GM21723 (cell line): ENCODE data around the gene PTGES3L.
"Not testable (repeated sequence)": the region's sequence is repeated elsewhere in the genome, so short reads cannot be mapped to it uniquely, and the experiment has no call there.

Source experiments
- ATAC-seq: cut with Tn5 transposase; IDR thresholded peaks from one replicate; pipeline ENCODE4 v1.9.1; 2021; ENCODE audit warnings: mild to moderate bottlenecking, moderate library complexity; ENCODE audit not compliant: unreplicated experiment

Gene PTGES3L

DNA sequence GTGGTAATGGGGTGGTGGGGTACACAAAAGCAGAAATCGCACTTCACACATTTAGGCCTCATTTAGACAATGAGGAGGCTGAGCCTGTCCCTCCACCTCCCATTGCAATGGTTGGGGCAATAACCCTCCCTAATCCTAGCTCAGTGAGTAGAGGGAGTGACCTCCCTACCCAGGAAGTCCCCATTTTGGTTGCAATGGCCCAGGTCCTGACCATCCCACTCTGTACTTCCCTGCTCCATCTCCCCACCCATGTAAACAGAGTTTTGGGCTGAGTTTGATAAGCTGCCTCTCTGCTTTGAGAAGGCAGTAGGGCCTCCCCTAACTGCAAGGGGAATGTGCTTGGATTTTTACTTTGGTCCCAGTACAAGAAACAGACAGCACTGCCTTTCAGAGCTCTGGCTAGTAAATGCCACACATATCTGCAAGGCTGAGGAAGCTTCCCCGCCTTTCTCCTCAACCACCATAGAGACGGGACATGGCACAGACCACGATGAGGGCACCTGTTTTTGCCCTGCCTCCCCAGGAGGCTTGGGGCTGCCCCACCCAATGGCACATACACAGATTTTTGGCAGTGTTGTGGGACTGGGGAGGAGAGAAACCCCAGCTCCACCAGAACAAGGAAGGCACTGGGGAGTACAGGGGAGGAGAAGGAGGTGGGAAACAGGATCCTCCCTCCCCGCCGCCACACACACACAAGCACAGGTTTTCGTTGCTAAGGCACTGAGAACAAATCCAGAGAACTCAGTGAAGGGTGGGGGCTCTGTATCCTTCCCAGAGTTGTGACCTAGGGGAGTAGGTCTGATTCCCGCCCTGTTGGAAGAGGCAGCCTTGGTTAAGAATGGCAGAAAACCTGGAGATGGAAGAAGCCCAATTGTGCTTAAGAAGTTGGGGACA, 35.0 kb upstream of the PTGES3L start:
- no peak for ATAC-seq

DNA sequence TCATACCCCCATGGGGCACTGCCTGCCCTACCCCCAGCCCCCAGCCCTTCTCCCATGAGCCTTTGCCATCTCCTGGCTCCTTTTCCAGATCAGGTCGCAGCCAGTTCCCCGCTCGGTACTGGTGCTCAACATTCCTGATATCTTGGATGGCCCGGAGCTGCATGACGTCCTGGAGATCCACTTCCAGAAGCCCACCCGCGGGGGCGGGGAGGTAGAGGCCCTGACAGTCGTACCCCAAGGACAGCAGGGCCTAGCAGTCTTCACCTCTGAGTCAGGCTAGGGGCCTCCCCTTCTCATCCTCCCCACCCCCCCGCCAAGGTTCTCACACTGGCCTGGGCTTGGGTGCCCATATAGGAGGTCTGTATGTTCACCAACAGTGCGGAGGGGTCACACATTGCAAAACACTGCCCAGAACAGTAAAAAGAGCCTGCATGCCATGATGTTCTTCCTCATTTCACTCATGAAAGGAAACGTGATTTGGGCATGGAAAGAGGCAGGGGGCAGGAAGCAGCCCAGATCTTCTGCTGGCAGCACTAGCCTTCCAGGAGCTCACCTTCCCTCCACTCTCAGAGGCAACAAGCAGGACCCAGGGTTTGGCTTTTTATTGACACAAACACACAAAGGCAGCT, 34.3 kb upstream of the PTGES3L start:
- ATAC-seq = no peak

DNA sequence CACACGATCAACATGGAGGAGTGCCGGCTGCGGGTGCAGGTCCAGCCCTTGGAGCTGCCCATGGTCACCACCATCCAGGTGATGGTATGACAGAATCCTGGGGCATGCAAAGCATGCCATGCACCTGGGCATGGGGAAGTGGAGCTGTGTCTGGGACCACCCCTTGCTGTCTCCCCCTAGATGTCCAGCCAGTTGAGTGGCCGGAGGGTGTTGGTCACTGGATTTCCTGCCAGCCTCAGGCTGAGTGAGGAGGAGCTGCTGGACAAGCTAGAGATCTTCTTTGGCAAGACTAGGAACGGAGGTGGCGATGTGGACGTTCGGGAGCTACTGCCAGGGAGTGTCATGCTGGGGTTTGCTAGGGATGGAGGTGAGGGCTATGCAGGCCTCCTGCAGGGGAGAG, 33.4 kb upstream of the PTGES3L start:
- no peak for ATAC-seq

DNA sequence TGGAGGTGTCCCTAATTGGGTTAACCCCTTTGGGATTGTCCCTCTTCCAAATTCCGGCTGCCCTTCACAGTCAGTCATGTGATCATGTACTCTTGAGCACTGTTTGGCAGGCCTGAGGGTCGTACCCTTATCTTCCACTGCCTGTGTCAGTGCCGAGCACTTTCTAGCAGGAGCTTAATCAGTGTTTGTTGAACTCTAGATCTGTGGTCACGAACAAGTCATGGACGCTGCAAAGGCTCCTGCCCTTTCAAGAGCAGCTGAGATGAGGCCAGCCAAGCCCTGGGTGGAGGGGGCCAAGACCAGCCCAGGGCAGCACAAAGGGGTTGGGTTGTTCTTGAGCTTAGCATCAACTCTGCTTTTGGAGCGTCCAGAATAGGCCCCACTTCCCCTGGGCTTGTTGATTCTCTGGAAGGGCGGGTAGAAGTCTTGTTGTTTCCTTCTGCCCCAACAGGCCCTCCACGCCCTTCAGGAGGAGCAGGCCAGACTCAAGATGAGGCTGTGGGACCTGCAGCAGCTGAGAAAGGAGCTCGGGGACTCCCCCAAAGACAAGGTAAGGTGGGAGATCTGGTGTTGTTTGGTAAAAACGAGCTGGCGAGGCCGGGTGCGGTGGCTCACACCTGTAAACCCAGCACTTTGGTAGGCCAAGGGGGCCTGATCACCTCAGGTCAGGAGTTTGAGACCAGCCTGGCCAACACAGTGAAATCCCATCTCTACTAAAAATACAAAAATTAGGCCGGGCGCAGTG, 32.0 kb upstream of the PTGES3L start:
- ATAC-seq = no peak

DNA sequence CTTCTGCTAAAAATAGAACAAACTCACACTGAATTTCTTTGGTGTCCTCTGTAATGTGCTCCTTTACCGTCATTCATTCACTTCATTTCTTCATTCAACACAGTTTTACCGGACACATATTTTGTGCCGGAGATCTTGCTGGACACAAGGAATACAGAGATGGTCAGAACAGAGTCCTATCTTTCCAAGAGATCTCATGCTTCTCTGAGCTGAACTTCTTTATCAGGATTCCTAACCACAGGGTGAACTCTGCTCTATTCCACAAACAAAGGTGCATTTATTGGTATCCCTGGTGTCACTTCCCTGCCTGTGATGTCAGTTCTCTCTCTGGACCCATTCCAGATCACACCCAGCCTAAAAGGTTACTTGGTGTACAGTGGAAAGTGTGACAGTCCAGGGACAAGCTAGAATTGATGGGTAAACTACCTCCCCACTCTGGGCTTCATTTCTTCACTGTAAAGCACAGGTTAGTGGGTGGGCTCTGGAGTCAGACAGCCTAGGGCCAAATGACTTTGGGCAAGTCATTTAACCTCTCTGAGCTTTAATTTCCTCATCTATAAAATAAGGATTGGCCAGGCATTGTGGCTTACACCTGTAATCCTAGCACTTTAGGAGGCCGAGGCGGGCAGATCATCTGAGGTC, 30.9 kb upstream of the PTGES3L start:
- no peak for ATAC-seq

DNA sequence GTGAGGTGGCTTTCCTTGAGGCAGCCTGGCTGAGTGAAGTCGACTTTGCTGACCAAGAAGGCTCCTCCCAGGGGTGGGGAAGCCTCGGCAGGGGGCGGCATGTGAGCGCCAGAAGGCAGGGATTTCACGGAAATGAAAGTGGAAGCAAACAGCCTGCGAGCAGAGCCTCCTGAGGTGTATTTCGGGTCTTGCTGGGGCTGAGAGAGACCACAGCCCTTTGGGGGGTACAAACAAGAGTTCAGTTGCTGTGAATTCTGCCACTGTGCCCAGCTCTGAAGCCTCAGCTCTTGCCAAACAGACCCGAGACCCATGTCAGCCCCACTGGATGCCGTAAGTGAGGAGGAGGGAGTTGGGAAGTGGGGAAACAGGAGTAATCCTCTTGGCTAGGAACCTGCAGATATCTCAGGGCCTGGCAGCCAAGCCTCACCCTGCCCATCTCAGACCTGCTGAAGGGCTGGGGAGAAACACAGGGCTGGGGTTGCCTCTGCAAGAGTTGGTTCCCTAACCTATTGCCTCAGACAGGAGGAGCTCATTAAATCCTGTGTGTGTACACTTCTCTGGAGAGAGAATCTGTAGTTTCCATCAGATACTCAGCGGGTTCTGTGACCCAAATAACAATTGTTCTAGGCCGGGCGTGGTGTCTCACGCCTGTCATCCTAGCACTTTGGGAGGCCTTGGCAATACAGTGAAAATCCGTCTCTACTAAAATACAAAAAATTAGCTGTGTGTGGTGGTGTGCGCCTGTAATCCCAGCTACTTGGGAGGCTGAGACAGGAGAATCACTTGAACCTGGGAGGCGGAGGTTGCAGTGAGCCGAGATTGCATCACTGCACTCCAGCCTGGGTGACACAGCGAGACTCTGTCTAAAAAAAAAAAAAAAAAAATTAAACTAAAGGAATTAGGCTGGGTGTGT, 27.0 kb upstream of the PTGES3L start, which contains the start of gene IFI35:
IFI35 (plus strand) TSS at position 146 of the 913 bp plus-strand sequence; CDS start at position 310, 164 bp downstream.
- peak; percentile 90 for ATAC-seq

DNA sequence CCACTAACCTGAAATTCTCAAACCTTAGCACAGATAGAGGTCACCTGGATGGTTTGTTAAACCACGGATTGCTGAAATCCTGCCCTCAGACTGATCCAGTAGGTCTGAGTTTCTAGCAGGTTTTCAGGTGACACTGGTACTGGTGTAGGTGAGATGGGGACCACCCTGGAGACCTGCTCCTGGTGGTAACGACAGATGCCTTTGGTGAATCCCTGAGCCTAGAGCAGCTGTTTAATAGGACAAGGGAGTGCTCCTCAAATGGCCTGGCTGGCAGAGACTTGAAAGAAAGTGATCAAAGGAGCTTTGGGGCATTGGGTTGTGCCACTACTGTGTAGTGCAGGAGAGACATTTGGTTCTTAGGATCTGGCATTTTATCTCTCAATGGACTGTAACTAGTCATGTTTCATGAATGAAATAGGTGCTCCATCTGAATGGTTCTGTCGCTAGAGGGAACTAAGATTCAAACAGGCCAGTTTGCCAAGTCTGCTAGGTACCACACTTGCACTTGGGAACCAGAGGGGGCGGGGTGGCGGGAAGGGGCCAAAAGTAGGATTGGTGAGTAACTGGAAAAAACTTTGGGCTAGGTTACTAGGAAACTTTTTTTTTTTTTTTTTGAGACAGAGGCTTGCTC, 23.8 kb upstream of the PTGES3L start:
- ATAC-seq = no peak

DNA sequence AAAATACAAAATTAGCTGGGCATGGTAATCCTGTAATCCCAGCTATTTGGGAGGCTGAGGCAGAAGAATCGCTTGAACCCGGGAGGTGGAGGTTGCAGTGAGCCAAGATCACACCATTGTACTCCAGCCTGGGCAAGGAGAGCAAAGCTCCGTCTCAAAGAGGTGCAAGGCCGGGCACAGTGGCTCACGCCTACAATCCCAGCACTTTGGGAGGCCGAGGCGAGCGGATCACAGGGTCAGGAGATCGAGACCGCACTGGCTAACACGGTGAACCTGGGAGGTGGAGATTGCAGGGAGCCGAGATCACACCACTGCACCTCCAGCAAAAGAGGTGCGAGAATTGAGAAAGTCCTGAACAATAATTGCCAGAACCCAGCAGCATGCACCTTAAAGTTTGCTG, 21.0 kb upstream of the PTGES3L start:
- ATAC-seq = not testable (repeated sequence)

DNA sequence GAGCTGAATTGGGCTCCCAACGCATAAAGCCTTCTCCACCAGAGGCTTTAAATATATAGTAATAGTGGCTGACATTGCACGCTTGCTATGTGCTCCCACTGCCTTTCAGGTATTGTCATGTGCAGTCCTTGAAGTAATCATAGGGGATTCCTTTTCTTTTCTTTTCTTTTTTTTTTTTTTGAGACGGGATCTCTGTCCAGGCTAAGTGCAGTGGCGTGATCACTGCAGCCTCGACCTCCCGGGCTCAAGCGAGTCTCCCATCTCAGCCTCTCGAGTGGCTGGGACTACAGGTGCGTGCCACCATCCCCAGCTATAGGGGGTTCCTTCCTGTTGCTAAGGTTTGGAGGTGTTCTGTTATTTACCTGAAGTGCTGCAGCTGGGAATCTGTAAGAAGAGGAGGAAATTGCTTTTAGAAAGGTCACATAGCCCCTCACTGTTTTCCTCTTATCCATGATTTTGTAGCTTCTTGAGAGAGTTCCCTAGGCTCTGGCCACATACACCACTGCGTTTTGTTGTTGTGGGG, 19.2 kb upstream of the PTGES3L start:
- ATAC-seq = no peak

DNA sequence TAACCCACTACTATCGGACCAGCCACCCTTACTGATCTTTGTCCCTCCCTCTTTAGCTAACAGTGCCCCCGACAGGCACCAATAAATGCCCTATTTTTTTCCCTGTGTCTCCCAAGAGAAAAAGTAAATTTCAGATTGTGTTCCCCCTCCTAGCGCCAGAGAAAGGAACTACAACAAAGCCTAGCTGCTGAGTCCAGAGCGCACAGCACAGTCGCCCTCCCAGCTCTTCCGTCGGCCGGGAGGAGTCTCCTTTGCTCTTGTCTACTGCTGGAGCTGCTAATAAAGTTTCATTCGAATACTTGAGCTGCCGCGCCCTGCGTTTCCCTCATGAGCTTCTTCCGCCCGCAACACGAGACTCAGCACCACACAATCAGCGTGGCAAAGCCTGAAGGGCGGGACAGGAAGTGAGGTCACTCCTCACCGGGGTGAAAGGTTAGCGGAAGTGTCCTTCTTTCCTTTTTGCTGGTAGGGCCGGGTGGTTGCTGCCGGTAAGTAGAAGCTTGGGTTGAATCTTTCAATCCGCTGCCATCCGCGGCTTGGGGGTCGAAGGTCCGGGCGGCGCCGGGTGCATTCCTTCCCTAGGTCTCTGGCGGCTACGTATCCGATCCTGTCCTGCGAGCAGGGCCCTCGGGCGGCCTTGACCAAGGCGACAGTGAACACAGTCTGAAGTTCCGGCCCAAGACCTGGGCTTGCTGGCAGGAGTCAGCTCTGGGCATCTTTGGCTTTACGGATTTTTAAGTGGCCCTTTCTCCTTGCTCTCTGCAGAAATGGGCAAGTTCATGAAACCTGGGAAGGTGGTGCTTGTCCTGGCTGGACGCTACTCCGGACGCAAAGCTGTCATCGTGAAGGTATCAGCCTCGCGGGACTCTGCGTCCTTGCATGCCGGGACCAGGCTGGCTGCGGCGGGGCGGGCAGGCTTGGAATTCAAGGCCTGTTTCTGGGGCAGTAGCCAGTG, 18.4 kb upstream of the PTGES3L start, which contains the start of gene RPL27:
RPL27 (plus strand) TSS at position 436 of the 955 bp plus-strand sequence; CDS start at position 768, 332 bp downstream.
- peak; percentile 92 for ATAC-seq

DNA sequence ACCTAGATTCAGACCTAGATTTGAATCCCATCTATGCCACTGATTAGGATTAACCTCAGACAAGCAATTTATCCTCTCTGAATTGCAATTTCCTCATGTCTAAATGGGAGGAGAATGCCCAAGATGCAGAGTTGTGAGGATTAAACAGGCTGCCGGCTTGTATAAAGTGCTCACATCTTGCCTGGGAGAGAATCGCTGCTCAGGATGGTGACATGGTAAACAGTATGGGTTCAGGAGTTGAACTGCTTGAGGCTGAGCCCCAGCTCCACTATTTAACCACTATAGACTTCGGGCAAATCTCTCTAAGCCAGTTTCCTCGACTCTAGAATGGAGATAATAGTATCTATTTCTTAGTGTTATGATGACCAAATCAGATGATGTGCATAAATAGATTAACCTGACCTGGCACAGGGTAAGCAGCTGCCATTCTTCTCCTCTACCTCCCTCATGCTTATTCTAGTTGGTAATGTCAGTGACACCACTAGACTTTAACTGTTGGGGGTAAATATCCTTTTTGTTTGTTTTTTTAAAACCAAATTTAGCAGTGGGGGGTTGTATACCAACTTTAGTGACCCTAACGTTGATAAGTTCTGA, 17.6 kb upstream of the PTGES3L start:
- no peak for ATAC-seq

DNA sequence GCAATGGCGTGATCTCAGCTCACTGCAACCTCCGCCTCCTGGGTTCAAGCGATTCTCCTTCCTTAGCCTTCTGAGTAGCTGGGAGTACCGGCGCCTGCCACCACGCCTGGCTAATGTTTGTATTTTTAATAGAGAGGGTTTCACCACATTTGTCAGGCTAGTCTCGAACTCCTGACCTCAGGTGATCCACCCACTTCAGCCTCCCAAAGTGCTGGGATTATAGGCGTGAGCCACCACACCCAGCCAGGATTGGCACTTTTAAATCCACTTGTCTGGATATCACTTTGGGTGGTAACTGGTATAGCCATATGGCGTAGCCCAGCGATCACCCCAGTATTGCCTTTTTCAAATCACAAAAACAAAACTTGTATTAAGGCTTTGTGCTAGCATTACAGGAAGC, 14.0 kb upstream of the PTGES3L start:
- not testable (repeated sequence) for ATAC-seq

DNA sequence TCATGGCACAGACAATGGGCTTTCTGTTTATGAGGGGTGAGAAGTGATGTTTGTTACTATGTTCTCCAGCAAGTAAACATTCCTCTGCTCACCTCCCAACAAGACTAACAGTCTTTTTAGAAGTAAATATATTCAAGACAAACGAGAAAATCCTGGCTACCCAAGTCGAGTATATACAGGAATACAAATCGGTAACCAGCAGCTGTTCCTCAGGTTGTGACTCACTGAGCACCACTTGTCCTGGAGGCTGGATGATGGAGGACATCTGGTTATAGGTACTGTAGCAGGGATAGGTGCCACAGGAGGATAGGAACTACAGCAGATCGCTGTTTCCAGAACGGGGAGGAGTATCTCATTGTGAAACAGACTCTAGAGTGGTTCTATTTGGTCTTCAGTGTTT, 13.0 kb upstream of the PTGES3L start:
- ATAC-seq = no peak

DNA sequence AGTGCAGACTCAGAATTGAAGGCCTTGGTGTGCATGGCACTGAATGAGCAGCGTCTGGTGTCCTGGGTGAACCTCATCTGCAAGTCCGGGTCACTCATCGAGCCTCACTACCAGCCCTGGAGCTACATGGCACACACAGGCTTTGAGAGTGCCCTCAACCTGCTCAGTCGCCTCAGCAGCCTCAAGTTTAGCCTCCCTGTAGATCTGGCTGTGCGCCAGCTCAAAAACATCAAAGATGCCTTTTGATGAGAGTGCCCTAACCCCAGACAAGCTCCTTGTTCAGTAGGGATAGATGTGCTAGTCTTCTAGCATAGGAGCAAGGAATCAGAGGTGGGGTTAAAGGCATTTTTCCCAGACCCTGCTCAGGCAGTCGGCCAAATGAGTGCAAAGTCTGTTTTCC, 11.6 kb upstream of the PTGES3L start:
- ATAC-seq = no peak

DNA sequence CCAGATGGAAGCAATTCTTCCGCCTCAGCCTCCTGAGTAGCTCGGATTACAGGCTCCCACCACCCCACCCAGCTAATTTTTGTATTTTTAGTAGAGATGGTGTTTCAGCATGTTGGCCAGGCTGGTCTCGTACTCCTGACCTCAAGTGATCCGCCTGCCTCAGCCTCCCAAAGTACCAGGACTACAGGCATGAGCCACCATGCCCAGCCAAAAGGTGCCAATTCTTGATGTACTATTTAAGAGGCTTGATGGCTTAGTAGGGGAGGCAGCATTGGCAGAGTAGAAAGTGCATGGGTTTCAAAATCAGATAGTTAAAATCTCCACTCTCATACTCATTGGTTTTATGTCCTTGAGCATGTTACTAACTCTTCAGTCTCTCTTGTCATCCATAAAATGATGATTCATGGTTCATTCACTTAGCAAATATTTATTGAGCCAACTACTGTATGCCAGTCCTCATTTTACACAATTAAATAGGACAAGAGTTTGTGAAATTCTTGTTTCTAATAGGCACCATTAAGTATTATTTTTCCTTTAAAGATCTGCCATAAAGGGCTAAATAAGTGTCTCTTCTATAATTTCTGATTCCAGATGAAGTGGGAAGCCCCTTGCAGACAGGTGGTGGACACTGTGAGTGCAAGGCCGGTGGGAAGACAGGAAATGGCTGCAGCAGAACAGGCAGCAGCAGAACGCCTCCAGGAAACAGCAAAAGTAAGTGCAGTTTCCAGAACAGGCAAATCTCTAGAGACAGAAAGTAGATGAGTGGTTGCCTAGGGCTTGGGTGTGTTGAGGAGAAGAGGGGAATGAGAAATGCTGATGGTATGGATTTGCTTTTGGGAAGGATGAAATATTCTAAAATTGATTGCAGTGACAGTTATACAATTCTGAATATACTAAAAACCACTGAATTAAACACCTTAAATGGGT, 10.1 kb upstream of the PTGES3L start:
- no peak for ATAC-seq

DNA sequence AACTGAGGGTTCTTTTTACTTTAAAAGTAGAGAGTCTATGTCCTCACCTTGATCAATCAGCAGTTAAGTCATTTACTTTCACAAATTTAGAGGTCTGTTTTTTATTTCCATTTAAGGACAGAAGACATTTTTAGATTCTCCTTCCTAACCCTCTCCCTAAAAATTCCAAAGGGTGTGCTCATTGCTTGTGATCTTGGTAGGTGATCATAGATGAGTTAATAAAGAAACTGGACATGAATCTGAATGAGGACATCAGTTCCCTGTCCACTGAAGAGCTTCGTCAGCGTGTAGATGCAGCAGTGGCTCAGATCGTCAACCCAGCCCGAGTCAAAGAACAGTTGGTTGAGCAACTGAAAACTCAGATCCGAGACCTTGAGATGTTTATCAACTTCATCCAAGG, 9.3 kb upstream of the PTGES3L start:
- ATAC-seq = no peak

DNA sequence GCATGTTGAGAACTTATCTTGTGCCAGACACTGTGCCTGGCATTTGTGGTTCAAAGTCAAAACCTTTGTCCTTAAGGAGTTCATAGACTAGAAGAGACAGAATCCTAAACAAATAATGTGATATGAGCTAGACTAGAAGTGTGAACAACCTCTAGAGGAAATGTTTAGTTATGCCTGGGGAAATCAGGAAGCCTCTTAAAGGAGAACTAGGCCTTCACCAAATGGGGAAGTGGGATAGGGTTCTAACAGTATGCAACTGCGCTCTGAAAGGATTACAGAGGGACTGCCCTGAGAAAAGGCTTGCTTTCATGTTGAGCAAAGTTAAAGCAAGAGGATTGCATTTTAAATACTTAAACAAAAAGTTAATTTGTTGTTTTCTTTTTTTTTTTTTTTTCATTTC, 5.3 kb upstream of the PTGES3L start:
- peak; percentile 56 for ATAC-seq
